HCT116 (cell line): ENCODE data around the gene TNC. TPM values are rescaled to one million over a fixed set of nuclear protein-coding genes. Genes with fewer than 3 reads are reported as not detected.

Source experiments
- ATAC-seq: fragments of 200-7000 bp; cut with Tn5 transposase; 2 replicates; pipeline ENCODE4 v1.9.1; 2020; ENCODE audit warnings: mild to moderate bottlenecking, moderate library complexity
- BruUV-seq: library from RNA; stranded (reverse); fragments of 400-500 nt; replicated peaks from 2 replicates; lab custom pipeline; 2021; lab: Mats Ljungman, UMichigan
- CTCF ChIA-PET: fragments of 300-600 bp; sonication (Branson Sonifier 250); formaldehyde crosslinking; loops from one replicate; lab custom pipeline; 2021; ENCODE audit warnings: antibody characterized with exemption; lab: Charles Lee
- POLR2A ChIA-PET: fragments of 300-600, 350-600 bp; sonication (Branson Sonifier 250); formaldehyde crosslinking; loops from one replicate; lab custom pipeline; 2021; ENCODE audit warnings: antibody characterized with exemption; lab: Charles Lee
- RAD21 ChIA-PET, 2 experiments: fragments of 300-600 bp; sonication (Branson Sonifier 250); formaldehyde crosslinking; loops; one replicate each; lab custom pipeline; 2023; ENCODE audit warnings: low total read pairs in 2 of 2; ENCODE audit not compliant: uncharacterized antibody in 2 of 2, unreplicated experiment in 2 of 2, low non-redundant PET in 1 of 2; lab: Charles Lee
- DNase-seq: peaks from one replicate; pipeline ENCODE4 v3.0.0-alpha.2; 2010; ENCODE audit warnings: low read depth, low spot score
- H2AFZ ChIP-seq: fragments of 200-600 bp; shearing (Covaris generic), sonication (generic); 2 replicates; pipeline ENCODE4 v1.6.1; 2017; ENCODE audit warnings: low read depth, mixed run types, mixed read lengths, antibody characterized with exemption, low read length; ENCODE audit not compliant: poor library complexity, severe bottlenecking
- H3K27ac ChIP-seq: 2 replicates; pipeline ENCODE4 v1.5.1; 2012; ENCODE audit warnings: low read depth, low read length
- H3K27me3 ChIP-seq: fragments of 200-600 bp; sonication (generic); 2 replicates; pipeline ENCODE4 v1.6.1; 2016; ENCODE audit warnings: mixed run types, low read length, mixed read lengths; ENCODE audit not compliant: insufficient read depth
- H3K36me3 ChIP-seq, 2 experiments: fragments of 200-500 bp in 1 of 2; fragments of 200-600 bp in 1 of 2; sonication (Bioruptor generic) in 1 of 2; sonication (generic) in 1 of 2; 2 replicates each; pipeline versions ENCODE4 v1.5.1 to v1.6.1; 2014 to 2016; ENCODE audit warnings: low read length in 2 of 2, inconsistent platforms in 1 of 2, mixed read lengths in 1 of 2, mixed run types in 1 of 2; ENCODE audit not compliant: insufficient read depth in 2 of 2, control insufficient read depth in 1 of 2
- H3K4me1 ChIP-seq, 2 experiments: fragments of 200-600 bp in 1 of 2; sonication (generic) in 1 of 2; 2 replicates each; pipeline versions ENCODE4 v1.5.1 to v1.6.1; 2012 to 2017; ENCODE audit warnings: low read length in 2 of 2, inconsistent platforms in 1 of 2, mild to moderate bottlenecking in 1 of 2, mixed read lengths in 1 of 2, mixed run types in 1 of 2, moderate library complexity in 1 of 2; ENCODE audit not compliant: insufficient read depth in 2 of 2, control insufficient read depth in 1 of 2
- H3K4me2 ChIP-seq: fragments of 200-600 bp; sonication (generic); 2 replicates; pipeline ENCODE4 v1.6.1; 2017; ENCODE audit warnings: mixed run types, low read length, mixed read lengths
- H3K4me3 ChIP-seq, 2 experiments: fragments of 200-600 bp in 1 of 2; sonication (generic) in 1 of 2; replicated peaks in 1 of 2; 2 replicates each; pipeline ENCODE4 v1.5.1; 2011 to 2016; ENCODE audit warnings: low read length in 2 of 2, control low read depth in 1 of 2, low read depth in 1 of 2, mild to moderate bottlenecking in 1 of 2, mixed read lengths in 1 of 2, mixed run types in 1 of 2
- H3K79me2 ChIP-seq: fragments of 200-600 bp; sonication (generic); 2 replicates; pipeline ENCODE4 v1.6.1; 2017; ENCODE audit warnings: mild to moderate bottlenecking, mixed run types, low read length, moderate library complexity, mixed read lengths; ENCODE audit not compliant: insufficient read depth
- H3K9ac ChIP-seq: fragments of 200-600 bp; sonication (generic); 2 replicates; pipeline ENCODE4 v1.6.1; 2016; ENCODE audit warnings: low read length, mixed read lengths
- H3K9me2 ChIP-seq: fragments of 200-600 bp; sonication (generic), shearing (Covaris generic); 2 replicates; pipeline ENCODE4 v1.6.1; 2017; ENCODE audit warnings: mixed run types, mild to moderate bottlenecking, moderate library complexity; ENCODE audit not compliant: insufficient read depth
- H3K9me3 ChIP-seq, 2 experiments: fragments of 200-500 bp in 1 of 2; fragments of 200-600 bp in 1 of 2; sonication (Bioruptor generic) in 1 of 2; sonication (generic) in 1 of 2; 2 replicates each; pipeline ENCODE4 v1.6.1; 2014 to 2017; ENCODE audit warnings: low read length in 2 of 2, mixed read lengths in 2 of 2, inconsistent platforms in 1 of 2, low read depth in 1 of 2, mild to moderate bottlenecking in 1 of 2, mixed run types in 1 of 2, moderate library complexity in 1 of 2; ENCODE audit not compliant: control insufficient read depth in 1 of 2, insufficient read depth in 1 of 2
- H4K20me1 ChIP-seq: fragments of 200-600 bp; sonication (generic), shearing (Covaris generic); 2 replicates; pipeline ENCODE4 v1.6.1; 2017; ENCODE audit warnings: mixed run types, mild to moderate bottlenecking, moderate library complexity; ENCODE audit not compliant: insufficient read depth
- CEBPB ChIP-seq: IDR thresholded peaks from 2 replicates; pipeline ENCODE4 v1.6.1; 2012; ENCODE audit warnings: low read depth
- CTCF ChIP-seq, 3 experiments: fragments of 200-600 bp in 1 of 3; sonication (generic) in 1 of 3; IDR thresholded peaks in 2 of 3; conservative IDR thresholded peaks in 1 of 3; 2 replicates each; pipeline ENCODE4 v1.5.1; 2012 to 2017; ENCODE audit warnings: low read depth in 2 of 3, low read length in 2 of 3, antibody characterized with exemption in 1 of 3, borderline replicate concordance in 1 of 3, control low read depth in 1 of 3, mild to moderate bottlenecking in 1 of 3, mixed read lengths in 1 of 3, mixed run types in 1 of 3, moderate library complexity in 1 of 3; ENCODE audit not compliant: insufficient read depth in 1 of 3
- EGR1 ChIP-seq: IDR thresholded peaks from 2 replicates; pipeline ENCODE4 v1.6.1; 2012; ENCODE audit warnings: low read depth
- ELF1 ChIP-seq: IDR thresholded peaks from 2 replicates; pipeline ENCODE4 v1.6.1; 2012; ENCODE audit warnings: low read depth, borderline replicate concordance
- EZH2 ChIP-seq: fragments of 200-600 bp; sonication (generic); IDR thresholded peaks from 2 replicates; pipeline ENCODE4 v1.6.1; 2017; ENCODE audit warnings: antibody characterized with exemption, mixed run types
- EZH2phosphoT487 ChIP-seq: fragments of 200-600 bp; IDR thresholded peaks from 2 replicates; pipeline ENCODE4 v1.6.1; 2018; ENCODE audit warnings: antibody characterized with exemption, borderline replicate concordance
- FOSL1 ChIP-seq: IDR thresholded peaks from 2 replicates; pipeline ENCODE4 v1.6.1; 2012; ENCODE audit warnings: low read depth
- JUND ChIP-seq: IDR thresholded peaks from 2 replicates; pipeline ENCODE4 v1.6.1; 2012
- MAX ChIP-seq: IDR thresholded peaks from 2 replicates; pipeline ENCODE4 v1.6.1; 2012
- POLR2A ChIP-seq: IDR thresholded peaks from 2 replicates; pipeline ENCODE4 v1.7.0; 2011; ENCODE audit warnings: borderline replicate concordance; ENCODE audit not compliant: insufficient read depth, insufficient read length; ENCODE audit errors: extremely low read depth
- POLR2AphosphoS5 ChIP-seq: IDR thresholded peaks from 2 replicates; pipeline ENCODE4 v1.6.1; 2011; ENCODE audit warnings: mild to moderate bottlenecking, low read depth, low read length, moderate library complexity
- RAD21 ChIP-seq: IDR thresholded peaks from 2 replicates; pipeline ENCODE4 v1.6.1; 2012; ENCODE audit warnings: low read depth, mild to moderate bottlenecking
- REST ChIP-seq: IDR thresholded peaks from 2 replicates; pipeline ENCODE4 v1.6.1; 2012; ENCODE audit warnings: low read depth
- SP1 ChIP-seq: IDR thresholded peaks from 2 replicates; pipeline ENCODE4 v1.6.1; 2012; ENCODE audit warnings: low read depth
- SRF ChIP-seq: IDR thresholded peaks from 2 replicates; pipeline ENCODE4 v1.6.1; 2012; ENCODE audit warnings: low read depth
- TCF7L2 ChIP-seq: IDR thresholded peaks from 2 replicates; pipeline ENCODE4 v1.7.0; 2011; ENCODE audit warnings: borderline replicate concordance, inconsistent platforms; ENCODE audit not compliant: insufficient read depth, insufficient read length; ENCODE audit errors: extremely low read depth
- YY1 ChIP-seq: IDR thresholded peaks from 2 replicates; pipeline ENCODE4 v1.6.1; 2011; ENCODE audit warnings: low read length, low read depth, moderate library complexity, mild to moderate bottlenecking; ENCODE audit not compliant: insufficient replicate concordance; ENCODE audit errors: extremely low read depth
- ZBTB33 ChIP-seq: IDR thresholded peaks from 2 replicates; pipeline ENCODE4 v1.6.1; 2011; ENCODE audit warnings: mild to moderate bottlenecking, low read length, moderate library complexity; ENCODE audit not compliant: insufficient replicate concordance; ENCODE audit errors: extremely low read depth
- ZFX ChIP-seq: fragments of 450-650 bp; IDR thresholded peaks from 2 replicates; pipeline ENCODE4 v1.6.1; 2017
- intact Hi-C: fragments of 100-400 bp; cut with micrococcal nuclease; formaldehyde crosslinking; loops from 2 replicates; pipeline ENCODE4 v1.10.0; 2022
- total RNA-seq: library from RNA; stranded (reverse); gene quantifications from one replicate; pipeline ENCODE4 v1.2.1, GENCODE V29; 2021; ENCODE audit not compliant: unreplicated experiment

TNC gene
- total RNA-seq, 1 experiment from 2014 or later, result 0.49 TPM

- no peaks in the 10 kb centered on the region for H3K36me3 ChIP-seq
- H2AFZ ChIP-seq, result no peak overlapping the region
- peaks cover 23 to 48% of the 10 kb centered on the region in 2 experiments for H3K4me1 ChIP-seq
- POLR2A ChIA-PET, result no interaction called here
- no peaks in the 10 kb centered on the region for H4K20me1 ChIP-seq
- H3K9me3 ChIP-seq, result no peaks in the 10 kb centered on the region
- H3K79me2 ChIP-seq, result no peaks in the 10 kb centered on the region
- no peak overlapping the region for H3K9ac ChIP-seq
- CTCF ChIA-PET, result no interaction called here
- no peak for ATAC-seq
- no peaks in the 10 kb centered on the region for H3K27me3 ChIP-seq
- TF ChIP-seq SP1 (no peak), YY1 (no peak), EZH2 (no peak), CEBPB (no peak), TCF7L2 (no peak), MAX (no peak), CTCF (IDR thresholded peaks at IDR 0.05 in 2 of 3, conservative IDR thresholded peaks at IDR 0.05 in 1 of 3; ENCODE audit: borderline replicate concordance in 1 of 3, insufficient read depth in 1 of 3, low read depth in 2 of 3, low read length in 2 of 3) (no peak), EGR1 (no peak), ZFX (no peak), EZH2phosphoT487 (no peak), FOSL1 (no peak), POLR2AphosphoS5 (no peak), SRF (no peak), ELF1 (no peak), REST (no peak), ZBTB33 (no peak), RAD21 (no peak), JUND (no peak), POLR2A (no peak)
- H3K9me2 ChIP-seq, result no peaks in the 10 kb centered on the region
- no peak for DNase-seq
- BruUV-seq, result no TSS peak
- H3K4me2 ChIP-seq, result peak overlapping the region; percentile 69
- intact Hi-C loops, result no loop called here
- H3K4me3 ChIP-seq, result no peak overlapping the region
- RAD21 ChIA-PET, result no interaction called here
- no peak overlapping the region for H3K27ac ChIP-seq
Measured at GRCh38 chr9:115165233-115165632, 47.3 kb upstream of the TNC start.
